H1 (cell line): Measurements from ENCODE around the gene NME9. TPM values are rescaled to one million over a fixed set of nuclear protein-coding genes. Genes with fewer than 3 reads are reported as not detected.

Source experiments
- CTCF ChIA-PET: fragments of 300-600 bp; sonication (Branson Sonifier 250); formaldehyde crosslinking; loops from one replicate; lab custom pipeline; 2021; ENCODE audit not compliant: partially characterized antibody; lab: Charles Lee
- POLR2A ChIA-PET: fragments of 300-600 bp; sonication (Branson Sonifier 250); formaldehyde crosslinking; loops from one replicate; lab custom pipeline; 2021; ENCODE audit warnings: inconsistent platforms; ENCODE audit not compliant: partially characterized antibody; lab: Charles Lee
- DNase-seq, 2 experiments: peaks; one replicate each; pipeline versions ENCODE4 v3.0.0 to v3.0.0-alpha.2; 2010 to 2022; ENCODE audit warnings: low spot score in 2 of 2, low read depth in 1 of 2, mixed read lengths in 1 of 2
- FAIRE-seq: peaks from 2 replicates; lab custom pipeline; 2011; peaks lifted over from hg19 to GRCh38; lab: Jason Lieb, UNC
- H2AFZ ChIP-seq: 2 replicates; pipeline ENCODE4 v1.8.1; 2012; ENCODE audit warnings: low read length, inconsistent platforms
- H2AK5ac ChIP-seq: 2 replicates; pipeline ENCODE4 v1.6.1; 2013; ENCODE audit warnings: low read depth, low read length
- H2BK120ac ChIP-seq: replicated peaks from 2 replicates; pipeline ENCODE3; 2013; ENCODE audit warnings: low read depth, low read length, inconsistent platforms
- H2BK12ac ChIP-seq: 2 replicates; pipeline ENCODE4 v1.6.1; 2013; ENCODE audit warnings: low read depth, low read length
- H2BK15ac ChIP-seq: 2 replicates; pipeline ENCODE4 v1.6.1; 2013; ENCODE audit warnings: low read length
- H2BK20ac ChIP-seq: 2 replicates; pipeline ENCODE4 v1.6.1; 2013; ENCODE audit warnings: low read length
- H2BK5ac ChIP-seq: 2 replicates; pipeline ENCODE4 v1.6.1; 2013; ENCODE audit warnings: low read depth, low read length
- H3K14ac ChIP-seq: 2 replicates; pipeline ENCODE4 v1.6.1; 2013; ENCODE audit warnings: inconsistent platforms; ENCODE audit not compliant: insufficient read length
- H3K18ac ChIP-seq: 2 replicates; pipeline ENCODE4 v1.6.1; 2013; ENCODE audit warnings: low read length; ENCODE audit errors: extremely low read depth
- H3K23ac ChIP-seq: 2 replicates; pipeline ENCODE4 v1.6.1; 2013; ENCODE audit warnings: inconsistent platforms; ENCODE audit not compliant: insufficient read length
- H3K23me2 ChIP-seq: 2 replicates; pipeline ENCODE4 v1.6.1; 2013; ENCODE audit warnings: low read depth, low read length
- H3K27ac ChIP-seq: 2 replicates; pipeline ENCODE4 v1.6.1; 2011; ENCODE audit warnings: low read depth, low read length, inconsistent platforms
- H3K27me3 ChIP-seq, 4 experiments: replicated peaks in 1 of 4; 1 replicate in 1 of 4; 2 replicates in 3 of 4; pipeline versions ENCODE4 v1.6.1 to v1.8.1; 2011 to 2013; ENCODE audit warnings: low read length in 3 of 4, mild to moderate bottlenecking in 3 of 4, inconsistent platforms in 2 of 4, mixed read lengths in 2 of 4, moderate library complexity in 1 of 4; ENCODE audit not compliant: control insufficient read depth in 3 of 4, insufficient read depth in 3 of 4; ENCODE audit errors: extremely low read depth in 1 of 4
- H3K36me3 ChIP-seq, 4 experiments: 2 replicates each; pipeline versions ENCODE4 v1.6.1 to v1.8.1; 2011 to 2013; ENCODE audit warnings: mild to moderate bottlenecking in 4 of 4, low read length in 3 of 4, moderate library complexity in 2 of 4, control low read depth in 1 of 4, inconsistent platforms in 1 of 4; ENCODE audit not compliant: insufficient read depth in 4 of 4, control insufficient read depth in 2 of 4
- H3K4ac ChIP-seq: replicated peaks from 2 replicates; pipeline ENCODE3; 2013; ENCODE audit warnings: low read length, low read depth, mixed read lengths, inconsistent platforms; ENCODE audit not compliant: insufficient read length
- H3K4me1 ChIP-seq, 4 experiments: replicated peaks in 1 of 4; 1 replicate in 1 of 4; 2 replicates in 3 of 4; pipeline versions ENCODE4 v1.6.1 to v1.8.1; 2011 to 2013; ENCODE audit warnings: low read length in 3 of 4, inconsistent platforms in 2 of 4, mixed read lengths in 1 of 4; ENCODE audit not compliant: insufficient read depth in 4 of 4, control insufficient read depth in 3 of 4
- H3K4me2 ChIP-seq, 2 experiments: 2 replicates each; pipeline versions ENCODE4 v1.6.1 to v1.8.1; 2011 to 2013; ENCODE audit warnings: low read depth in 2 of 2, low read length in 2 of 2, control low read depth in 1 of 2, inconsistent platforms in 1 of 2, mild to moderate bottlenecking in 1 of 2; ENCODE audit not compliant: insufficient read depth in 1 of 2
- H3K4me3 ChIP-seq, 4 experiments: fragments of 200-600, 300-600 bp in 1 of 4; sonication (generic), shearing (Covaris generic), sonication (Bioruptor Twin) in 1 of 4; 2 replicates each; pipeline versions ENCODE4 v1.5.1 to v1.8.1; 2011 to 2016; ENCODE audit warnings: low read length in 4 of 4, low read depth in 3 of 4, control low read depth in 2 of 4, inconsistent platforms in 2 of 4, mild to moderate bottlenecking in 2 of 4, mixed read lengths in 1 of 4, moderate library complexity in 1 of 4; ENCODE audit not compliant: insufficient read depth in 2 of 4; ENCODE audit errors: extremely low read depth in 1 of 4
- H3K56ac ChIP-seq: replicated peaks from 2 replicates; pipeline ENCODE3; 2013; ENCODE audit warnings: low read depth, mild to moderate bottlenecking, mixed read lengths, low read length, inconsistent platforms; ENCODE audit not compliant: insufficient read length
- H3K79me1 ChIP-seq: 2 replicates; pipeline ENCODE4 v1.6.1; 2013; ENCODE audit warnings: low read depth, low read length, control low read depth
- H3K79me2 ChIP-seq, 2 experiments: 2 replicates each; pipeline versions ENCODE4 v1.6.1 to v1.8.1; 2012 to 2013; ENCODE audit warnings: low read length in 2 of 2, mild to moderate bottlenecking in 2 of 2, inconsistent platforms in 1 of 2; ENCODE audit not compliant: insufficient read depth in 2 of 2, control insufficient read depth in 1 of 2
- H3K9ac ChIP-seq, 4 experiments: replicated peaks in 1 of 4; 1 replicate in 1 of 4; 2 replicates in 3 of 4; pipeline versions ENCODE4 v1.6.1 to v1.8.1; 2011 to 2013; ENCODE audit warnings: low read depth in 3 of 4, low read length in 3 of 4, control low read depth in 2 of 4, mild to moderate bottlenecking in 2 of 4, moderate library complexity in 2 of 4, inconsistent platforms in 1 of 4; ENCODE audit errors: extremely low read depth in 1 of 4
- H3K9me3 ChIP-seq, 2 experiments: 2 replicates each; pipeline versions ENCODE4 v1.6.1 to v1.8.1; 2012 to 2013; ENCODE audit warnings: mild to moderate bottlenecking in 2 of 2, moderate library complexity in 2 of 2, control low read depth in 1 of 2, inconsistent platforms in 1 of 2, low read depth in 1 of 2, low read length in 1 of 2, mixed read lengths in 1 of 2; ENCODE audit not compliant: insufficient read depth in 2 of 2
- H4K20me1 ChIP-seq, 2 experiments: replicated peaks in 1 of 2; 2 replicates each; pipeline versions ENCODE3 to v1.8.1; 2011 to 2013; ENCODE audit warnings: inconsistent platforms in 2 of 2, low read length in 2 of 2, mild to moderate bottlenecking in 1 of 2; ENCODE audit not compliant: insufficient read depth in 2 of 2, control insufficient read depth in 1 of 2
- H4K5ac ChIP-seq: 2 replicates; pipeline ENCODE4 v1.6.1; 2013; ENCODE audit warnings: low read length, low read depth, mixed read lengths, inconsistent platforms; ENCODE audit not compliant: insufficient read length
- H4K8ac ChIP-seq: 2 replicates; pipeline ENCODE4 v1.8.0; 2013; ENCODE audit warnings: mild to moderate bottlenecking, moderate library complexity, low read length, inconsistent platforms; ENCODE audit not compliant: insufficient read depth; ENCODE audit errors: extremely low read depth
- H4K91ac ChIP-seq: replicated peaks from 2 replicates; pipeline ENCODE3; 2013; ENCODE audit warnings: low read length, mixed read lengths, inconsistent platforms; ENCODE audit not compliant: insufficient read length
- EZH2 ChIP-seq: fragments of 200-600 bp; sonication (generic); IDR thresholded peaks from 2 replicates; pipeline ENCODE4 v1.7.1; 2012; ENCODE audit warnings: low read depth, mild to moderate bottlenecking, moderate library complexity, low read length, inconsistent platforms; ENCODE audit not compliant: severe bottlenecking
- HDAC2 ChIP-seq, 2 experiments: fragments of 300-600 bp in 1 of 2; sonication (generic) in 1 of 2; IDR thresholded peaks; 2 replicates each; pipeline ENCODE4 v1.6.1; 2011 to 2012; ENCODE audit warnings: low read depth in 2 of 2, low read length in 2 of 2, mild to moderate bottlenecking in 2 of 2, moderate library complexity in 2 of 2, borderline replicate concordance in 1 of 2, inconsistent platforms in 1 of 2
- HDAC6 ChIP-seq: IDR thresholded peaks from one replicate; pipeline ENCODE4 v1.7.1; 2012; ENCODE audit warnings: low read depth, mild to moderate bottlenecking, inconsistent platforms, low read length, moderate library complexity
- JUND ChIP-seq: IDR thresholded peaks from 2 replicates; pipeline ENCODE4 v1.6.1; 2011; ENCODE audit warnings: mild to moderate bottlenecking, improper control_type of control experiment, low read length
- KDM5A ChIP-seq: fragments of 200-600 bp; IDR thresholded peaks from 2 replicates; pipeline ENCODE4 v1.7.1; 2012; ENCODE audit warnings: mild to moderate bottlenecking, low read length, inconsistent platforms, mixed read lengths
- NANOG ChIP-seq: IDR thresholded peaks from 2 replicates; pipeline ENCODE4 v1.6.1; 2011; ENCODE audit warnings: low read length, low read depth, mild to moderate bottlenecking, inconsistent platforms; ENCODE audit not compliant: insufficient read depth, poor library complexity, severe bottlenecking
- RFX5 ChIP-seq: IDR thresholded peaks from 2 replicates; pipeline ENCODE4 v1.6.1; 2011; ENCODE audit warnings: low read depth, low read length, improper control_type of control experiment, borderline replicate concordance
- SAP30 ChIP-seq: fragments of 300-600 bp; sonication (generic); IDR thresholded peaks from 2 replicates; pipeline ENCODE4 v1.7.1; 2012; ENCODE audit warnings: low read length, moderate library complexity, mild to moderate bottlenecking, inconsistent platforms; ENCODE audit not compliant: insufficient read depth, insufficient replicate concordance
- SIRT6 ChIP-seq: IDR thresholded peaks from one replicate; pipeline ENCODE4 v1.7.1; 2012; ENCODE audit warnings: low read length, inconsistent platforms
- SIX5 ChIP-seq: IDR thresholded peaks from 2 replicates; pipeline ENCODE4 v1.6.1; 2011; ENCODE audit warnings: mild to moderate bottlenecking, low read depth, low read length
- SRF ChIP-seq: IDR thresholded peaks from 2 replicates; pipeline ENCODE4 v1.6.1; 2011; ENCODE audit warnings: mild to moderate bottlenecking, low read depth, low read length, moderate library complexity
- ZNF274 ChIP-seq: IDR thresholded peaks from 2 replicates; pipeline ENCODE4 v1.7.0; 2012; ENCODE audit warnings: low read length, borderline replicate concordance; ENCODE audit errors: extremely low read depth
- WGBS, 2 experiments: shearing (Covaris generic) in 1 of 2; methylation state at CpG; one replicate each; pipeline versions ENCODE4 v1.1.6 to v1.1.7; 2013 to 2015; ENCODE audit warnings: low lambda C conversion rate in 2 of 2, mixed read lengths in 2 of 2, inconsistent platforms in 1 of 2, low coverage in 1 of 2, missing lambda C conversion rate in 1 of 2; ENCODE audit not compliant: insufficient replicate concordance in 2 of 2, insufficient coverage in 1 of 2, insufficient read length in 1 of 2; ENCODE audit errors: extremely low coverage in 1 of 2, missing lambda C conversion rate in 1 of 2; 5-methylcytosine and 5-hydroxymethylcytosine counted together
- polyA plus RNA-seq, 7 experiments: library from polyadenylated mRNA; depleted of rRNA in 3 of 7; stranded (reverse) in 5 of 7; unstranded in 2 of 7; fragments of >200 nt in 5 of 7; fragments of 200-250 nt in 2 of 7; gene quantifications; 1 replicate in 5 of 7; 2 replicates in 1 of 7; 4 replicates in 1 of 7; pipeline versions ENCODE4 v1.2.1 to v1.2.3, GENCODE V29; 2011 to 2013; ENCODE audit warnings: missing spikeins in 2 of 7, mixed read lengths in 2 of 7
- total RNA-seq: library from RNA; stranded (reverse); fragmentation: NEBNext Ultra II Directional; extraction: Animal tissue kit (Norgen Biotek cat#: 25700); gene quantifications from 2 replicates; pipeline ENCODE4 v1.2.1, GENCODE V29; 2021
- TF ChIP-seq, protein P1 (sequence below): IDR thresholded peaks from 2 replicates; pipeline ENCODE4 v1.6.1; 2012; ENCODE audit warnings: inconsistent platforms

Gene NME9
- total and polyA plus RNA-seq, 2 of the 8 experiments (the other 6 are each of a cell fraction or from before 2014, with no cell fraction given): 0.11 TPM; not detected in 1

DNA sequence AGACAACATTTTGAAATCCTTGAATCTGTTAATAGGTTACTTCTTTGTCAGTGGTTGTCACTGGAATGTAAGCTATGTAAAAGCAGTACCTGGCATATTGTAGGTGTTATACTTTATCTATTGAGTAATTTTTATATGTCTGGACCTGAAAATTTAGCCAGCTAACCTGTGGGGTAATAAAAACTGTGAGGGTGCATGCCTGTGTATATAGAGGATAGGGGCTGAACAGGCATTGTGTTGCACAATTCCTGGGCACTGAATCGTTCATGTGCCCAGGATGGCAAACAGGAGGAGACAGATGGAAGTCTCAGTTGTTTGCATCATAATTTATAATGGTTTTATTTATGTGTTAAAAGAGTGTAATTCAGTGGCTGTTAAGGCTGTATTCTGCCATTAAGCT is 75.4 kb downstream of the NME9 start:
- H4K91ac ChIP-seq: no peak overlapping the region
- no peaks in the 10 kb centered on the region for H3K27me3 ChIP-seq
- H2BK20ac ChIP-seq: no peak overlapping the region
- H2BK12ac ChIP-seq: no peak overlapping the region
- CTCF ChIA-PET: interaction anchor here (1.1 to 1.7 kb wide), 2 partner anchors 10 to 136 kb away, joined by 3 to 7 read pairs; no protein-coding TSS in a partner anchor
- H3K18ac ChIP-seq: no peak overlapping the region
- no peak overlapping the region for H2BK120ac ChIP-seq
- H3K27ac ChIP-seq: no peak overlapping the region
- no peak overlapping the region for H4K5ac ChIP-seq
- no peaks in the 10 kb centered on the region for H4K20me1 ChIP-seq
- H3K79me1 ChIP-seq: no peaks in the 10 kb centered on the region
- H3K79me2 ChIP-seq: no peaks in the 10 kb centered on the region
- no peak overlapping the region for H3K4ac ChIP-seq
- H3K56ac ChIP-seq: no peak overlapping the region
- 95% methylated on average over 1 of the region's 1 CpG; no CpG with 5 or more reads in 1 of the 2 experiments for WGBS, 2 experiments
- H3K9me3 ChIP-seq: no peaks in the 10 kb centered on the region
- no peaks in the 10 kb centered on the region for H3K36me3 ChIP-seq
- H2BK15ac ChIP-seq: no peak overlapping the region
- no peak for DNase-seq
- no peak overlapping the region for H4K8ac ChIP-seq
- no peaks in the 10 kb centered on the region for H3K4me1 ChIP-seq
- POLR2A ChIA-PET: interaction anchor here (0.9 to 1.5 kb wide), 3 partner anchors 9 to 79 kb away, joined by 3 to 4 read pairs (median 3); partner anchors contain the start of gene DBR1
- no peak overlapping the region for H2AFZ ChIP-seq
- no peak overlapping the region for H3K23ac ChIP-seq
- H2BK5ac ChIP-seq: no peak overlapping the region
- no peak for FAIRE-seq
- no peak overlapping the region for H2AK5ac ChIP-seq
- no peak overlapping the region for H3K9ac ChIP-seq
- H3K4me2 ChIP-seq: no peak overlapping the region
- no peak overlapping the region for H3K14ac ChIP-seq
- no peak overlapping the region for H3K4me3 ChIP-seq
- H3K23me2 ChIP-seq: no peaks in the 10 kb centered on the region
- TF ChIP-seq ZNF274 (no peak), SIRT6 (no peak), EZH2 (no peak), RFX5 (no peak), SAP30 (no peak), HDAC6 (no peak), HDAC2 (IDR thresholded peaks at IDR 0.05; ENCODE audit: borderline replicate concordance in 1 of 2, low read depth in 2 of 2, low read length in 2 of 2) (no peak), SRF (no peak), KDM5A (no peak), NANOG (no peak), JUND (no peak), SIX5 (no peak)
- TF ChIP-seq, protein P1, sequence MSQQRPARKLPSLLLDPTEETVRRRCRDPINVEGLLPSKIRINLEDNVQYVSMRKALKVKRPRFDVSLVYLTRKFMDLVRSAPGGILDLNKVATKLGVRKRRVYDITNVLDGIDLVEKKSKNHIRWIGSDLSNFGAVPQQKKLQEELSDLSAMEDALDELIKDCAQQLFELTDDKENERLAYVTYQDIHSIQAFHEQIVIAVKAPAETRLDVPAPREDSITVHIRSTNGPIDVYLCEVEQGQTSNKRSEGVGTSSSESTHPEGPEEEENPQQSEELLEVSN: no peak
